HG02642 (cell line): ENCODE data around the gene TMEM74B.

Experiments
- ATAC-seq: cut with Tn5 transposase; IDR thresholded peaks from one replicate; pipeline ENCODE4 v1.9.1; 2021; ENCODE audit warnings: mild to moderate bottlenecking; ENCODE audit not compliant: unreplicated experiment, poor library complexity

TMEM74B gene

DNA sequence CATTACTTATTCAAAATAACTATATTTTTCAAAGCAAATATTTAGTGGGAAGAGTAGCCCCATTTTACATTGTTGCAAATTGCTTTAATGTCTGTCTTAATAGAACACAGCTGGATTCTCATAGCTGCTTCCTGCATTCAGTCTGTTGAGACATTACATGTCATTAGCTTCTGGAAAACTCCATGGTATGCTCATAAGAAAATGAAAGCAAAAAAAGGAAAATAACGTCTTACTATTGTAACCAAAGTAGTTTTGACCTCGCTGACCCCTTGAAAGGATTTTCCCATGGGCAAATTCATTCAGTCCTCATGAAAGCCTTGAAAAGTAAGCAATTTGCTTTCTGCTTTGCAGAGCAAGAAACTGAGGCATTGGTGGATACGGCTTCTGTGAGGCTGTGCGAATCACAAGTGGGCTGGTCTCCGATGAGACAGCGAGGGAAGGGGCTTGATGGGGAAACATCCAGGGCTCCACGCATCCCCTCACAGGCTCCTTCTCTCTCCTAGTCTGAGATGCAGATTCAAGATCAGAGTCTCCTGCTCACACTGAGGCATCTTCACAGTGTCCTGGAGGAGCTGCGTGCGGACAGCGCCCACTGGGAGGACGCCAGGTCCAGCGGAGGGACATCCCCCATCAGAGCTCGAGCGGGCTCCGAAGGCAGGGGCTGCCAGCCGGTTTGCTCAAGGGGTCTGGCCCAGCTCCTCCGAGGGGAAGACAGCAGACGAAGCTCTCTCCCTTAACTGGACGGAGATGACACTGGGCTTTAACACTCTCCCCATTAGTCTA, 21.8 kb upstream of the TMEM74B start:
- ATAC-seq: no peak

DNA sequence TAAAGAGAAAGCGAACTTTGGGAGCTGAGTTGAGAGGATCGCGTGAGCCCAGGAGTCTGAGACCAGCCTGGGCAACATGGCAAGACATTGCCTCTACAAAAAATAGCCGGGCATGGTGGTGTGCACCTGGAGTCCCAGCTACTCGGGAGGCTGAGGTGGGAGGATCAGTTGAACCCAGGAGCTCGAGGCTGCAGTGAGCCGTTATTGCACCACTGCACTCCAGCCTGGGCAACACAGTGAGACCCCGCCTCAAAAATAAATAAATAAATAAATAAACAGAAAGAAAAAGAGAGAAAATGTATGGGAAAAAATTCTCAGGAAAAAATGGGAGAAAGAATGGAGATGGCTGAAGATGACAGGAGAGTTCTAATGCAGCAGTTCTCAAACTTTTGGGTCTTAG, 21.0 kb upstream of the TMEM74B start:
- ATAC-seq: no peak

DNA sequence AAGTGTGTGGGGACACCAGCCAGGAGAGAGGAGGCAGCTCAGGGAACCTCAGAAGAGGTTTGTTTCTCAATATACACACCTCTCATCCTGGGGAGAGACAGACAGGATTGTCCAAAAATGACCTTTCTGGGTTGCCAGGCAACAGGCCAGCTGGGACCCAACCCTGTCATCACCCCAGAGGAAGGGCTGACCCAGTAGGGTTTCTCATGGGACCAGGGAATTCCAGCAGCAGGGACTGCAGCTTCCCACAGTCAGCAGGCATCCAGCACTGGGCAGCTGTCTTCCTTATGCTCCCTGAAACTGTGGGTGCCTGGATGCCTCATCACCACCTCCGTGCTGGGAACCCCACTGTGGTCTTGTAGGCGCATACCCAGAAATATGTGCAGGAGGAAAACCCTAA, 19.8 kb upstream of the TMEM74B start:
- no peak for ATAC-seq

DNA sequence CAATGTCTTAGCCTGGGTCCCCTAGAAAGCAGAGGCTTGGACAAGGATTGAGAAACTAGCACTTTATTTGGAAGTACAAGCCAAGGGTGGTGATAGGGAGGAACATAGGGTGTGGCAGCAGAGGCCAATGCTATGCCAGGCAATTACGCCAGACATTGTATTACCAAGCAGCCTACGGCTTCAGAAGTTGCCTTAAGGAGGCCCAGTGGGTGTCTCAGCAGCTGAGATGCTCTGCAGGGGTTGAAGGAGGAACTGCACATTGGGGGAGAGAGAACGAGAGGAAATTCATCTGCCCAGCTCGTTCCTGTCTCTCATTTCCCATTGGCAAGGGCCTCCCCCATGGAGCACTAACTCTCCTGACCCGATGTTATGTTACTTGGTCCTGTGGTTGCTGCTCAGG, 19.3 kb upstream of the TMEM74B start:
- ATAC-seq: no peak

DNA sequence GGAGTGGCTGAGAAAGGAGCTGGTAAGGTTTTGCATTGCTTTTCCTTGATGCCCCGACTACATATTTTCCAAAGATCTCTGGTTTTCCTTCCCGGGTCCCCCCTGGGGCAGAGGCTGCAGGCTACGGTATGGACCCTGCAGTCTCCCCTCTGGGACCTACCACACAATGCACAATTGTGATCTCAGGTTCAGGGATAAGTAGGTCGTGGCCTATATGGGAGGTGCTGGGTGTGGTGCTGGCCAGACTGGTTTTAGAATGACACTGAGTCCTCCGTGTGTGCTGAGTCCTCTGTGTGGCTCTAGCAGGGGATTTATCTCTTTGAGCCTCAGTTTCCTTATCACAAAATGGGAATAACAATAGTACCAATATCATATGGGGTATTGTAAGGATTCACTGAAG, 18.8 kb upstream of the TMEM74B start:
- ATAC-seq: no peak

DNA sequence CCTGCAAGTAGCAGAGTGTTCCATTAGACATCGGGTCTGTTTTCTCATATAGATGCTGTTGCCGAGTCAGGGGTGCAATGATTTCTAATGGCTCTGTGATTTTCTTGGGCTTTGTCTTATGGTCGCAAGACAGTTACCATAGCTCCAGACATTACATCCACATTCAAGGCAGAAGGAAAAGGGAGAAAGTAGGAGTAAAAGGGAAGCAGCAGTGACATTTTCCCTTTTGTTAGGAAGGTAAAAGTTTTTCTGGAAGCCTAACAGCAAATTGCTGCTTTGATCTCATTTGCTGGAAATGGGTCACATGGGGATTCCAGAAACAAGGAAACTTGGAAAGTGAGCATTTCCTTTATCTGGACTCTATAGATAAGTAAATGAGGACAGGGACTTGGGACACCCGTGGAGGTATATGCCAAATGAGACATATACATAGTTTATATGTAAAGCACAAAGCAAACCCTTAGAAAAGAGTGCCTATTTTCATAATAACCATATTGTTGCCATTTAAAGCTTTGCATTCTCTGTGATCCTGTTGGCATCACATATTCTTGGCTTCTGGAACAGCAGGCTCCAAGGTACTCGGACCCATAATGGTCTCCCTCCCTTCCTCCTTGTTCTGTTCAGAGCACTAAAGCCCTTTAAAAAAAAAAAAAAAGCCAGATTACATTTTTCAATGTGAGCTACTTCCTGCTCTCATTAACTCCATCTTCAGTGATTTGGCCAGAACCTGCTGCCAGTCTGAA, 18.2 kb upstream of the TMEM74B start, which contains the start of gene C20orf202:
Gene C20orf202 (plus strand): TSS at position 693 of the 743 bp plus-strand sequence. CDS start 132 bp downstream, outside the sequence.
- ATAC-seq: no peak

DNA sequence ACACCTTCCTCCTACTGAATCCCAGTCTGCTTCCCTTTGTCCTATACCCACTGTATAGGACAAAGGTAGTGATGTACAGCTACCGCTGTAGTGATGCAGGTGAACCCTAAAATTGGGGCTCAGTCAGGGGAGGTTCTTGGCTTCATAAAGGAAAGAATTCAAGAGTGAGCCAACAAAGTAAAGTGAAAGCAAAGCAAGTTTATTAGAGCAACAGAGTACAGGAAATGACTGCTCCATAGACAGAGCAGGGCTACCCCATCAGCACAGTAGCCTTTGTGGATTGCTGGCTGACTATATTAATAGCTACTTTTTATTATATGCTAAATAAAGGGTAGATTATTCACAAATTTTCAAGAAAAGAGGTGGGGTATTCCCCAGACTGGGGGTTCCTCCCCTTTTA, 15.2 kb upstream of the TMEM74B start:
- no peak for ATAC-seq

DNA sequence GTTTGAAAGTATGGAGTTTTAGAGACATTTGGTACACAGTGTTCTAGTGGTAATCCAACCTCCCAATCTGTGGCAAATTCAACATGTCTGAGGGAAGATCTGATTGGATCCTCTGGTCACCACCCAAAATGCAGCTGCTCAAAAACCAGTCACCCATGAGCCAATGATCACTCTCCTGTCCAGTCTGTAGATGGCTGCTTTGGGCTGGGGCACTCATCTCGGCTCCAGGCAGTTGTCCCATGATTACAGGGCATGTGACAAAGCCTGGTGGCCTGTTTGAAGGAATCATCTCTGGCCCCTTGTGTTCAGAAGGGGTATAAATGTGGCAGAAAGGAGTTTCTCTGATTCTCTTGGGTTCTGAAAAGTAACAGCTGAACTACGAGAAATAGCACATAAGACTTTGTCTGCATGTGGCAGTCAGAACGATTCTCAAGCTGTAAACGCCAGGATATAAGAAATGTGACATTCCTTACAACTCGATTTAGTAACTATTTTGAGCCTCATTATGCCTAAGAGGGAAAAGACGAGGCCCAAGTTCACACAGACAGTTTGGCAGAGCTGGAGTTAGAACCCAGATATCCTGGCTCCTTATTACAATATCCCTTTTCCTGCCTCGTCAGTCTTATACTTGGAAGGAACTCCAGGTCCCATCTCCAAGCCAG, 14.6 kb upstream of the TMEM74B start:
- no peak for ATAC-seq

DNA sequence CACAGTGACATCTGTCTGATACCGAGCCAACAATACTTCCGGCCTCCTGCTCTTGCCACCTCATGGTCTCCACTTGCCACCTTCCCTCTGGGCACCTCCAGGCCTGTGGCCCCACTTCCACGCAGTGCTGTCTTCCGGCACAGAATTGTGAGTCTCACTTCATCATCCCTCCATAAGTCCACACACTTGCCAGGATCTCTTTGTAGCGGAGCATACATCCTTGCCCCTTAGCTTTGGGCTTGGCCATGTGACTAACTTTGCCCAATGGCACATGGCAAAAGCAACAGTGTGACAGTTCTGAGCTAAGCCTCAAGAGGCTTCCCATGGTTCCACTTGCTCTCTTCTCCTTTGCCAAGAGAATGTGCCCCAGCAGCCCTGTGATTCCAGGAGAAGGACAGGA, 14.0 kb upstream of the TMEM74B start:
- ATAC-seq: no peak

DNA sequence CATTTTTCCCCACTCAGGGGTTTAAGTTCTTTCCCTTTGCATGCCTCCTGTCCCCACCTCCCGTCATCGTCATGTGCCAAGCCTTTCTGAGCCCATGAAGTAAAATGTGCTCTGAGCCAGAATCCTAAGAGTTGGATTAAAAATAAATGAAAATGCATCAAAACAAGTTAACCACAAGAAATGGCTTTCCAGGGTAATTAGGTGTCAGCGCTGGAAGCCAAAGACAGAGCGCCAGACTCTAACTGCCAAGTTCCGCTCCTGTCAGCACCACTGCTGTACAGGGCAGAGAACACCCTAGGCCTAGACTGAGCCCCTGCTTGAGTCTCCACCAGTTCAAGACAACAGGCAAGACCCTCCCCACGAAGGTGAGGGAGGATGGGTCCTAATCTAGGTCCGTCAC, 13.0 kb upstream of the TMEM74B start:
- ATAC-seq: no peak

DNA sequence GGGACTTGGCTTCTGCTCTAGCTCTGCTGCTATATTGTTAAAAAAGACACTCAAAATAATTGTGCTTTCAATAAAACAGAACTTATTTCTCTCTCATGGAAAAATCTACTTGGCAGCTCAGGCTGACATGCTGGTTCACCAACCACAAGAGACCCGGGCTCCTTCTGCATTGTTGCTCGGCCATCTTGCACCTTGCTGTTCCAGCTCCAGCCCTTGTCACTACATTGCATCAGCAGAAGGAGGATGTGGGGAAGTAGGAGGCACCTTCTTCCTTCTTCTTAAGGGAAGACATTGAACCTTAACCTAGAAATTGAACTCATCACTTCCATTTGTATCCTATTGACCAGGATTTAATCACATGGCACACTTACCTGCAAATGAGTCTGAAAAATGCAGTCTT, 11.9 kb upstream of the TMEM74B start:
- ATAC-seq: no peak

DNA sequence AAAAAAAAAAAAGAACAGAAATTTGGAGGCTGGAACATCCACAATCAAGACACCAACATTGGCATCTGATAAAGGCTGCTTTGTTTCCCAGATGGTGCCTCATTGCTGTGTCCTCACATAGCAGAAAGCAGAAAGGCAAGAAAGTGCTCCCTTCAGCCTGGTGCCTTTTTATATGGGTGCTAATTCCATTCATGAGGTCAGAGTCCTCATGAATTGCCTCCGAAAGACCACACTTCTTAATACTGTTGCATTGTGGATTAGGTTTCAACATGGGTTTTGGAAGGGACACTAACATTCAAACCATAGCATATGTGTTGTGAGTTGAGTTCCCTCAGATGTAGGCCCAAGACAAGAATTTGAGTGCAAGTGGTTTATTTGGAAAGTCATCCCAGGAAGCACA, 10.4 kb upstream of the TMEM74B start:
- ATAC-seq: no peak

DNA sequence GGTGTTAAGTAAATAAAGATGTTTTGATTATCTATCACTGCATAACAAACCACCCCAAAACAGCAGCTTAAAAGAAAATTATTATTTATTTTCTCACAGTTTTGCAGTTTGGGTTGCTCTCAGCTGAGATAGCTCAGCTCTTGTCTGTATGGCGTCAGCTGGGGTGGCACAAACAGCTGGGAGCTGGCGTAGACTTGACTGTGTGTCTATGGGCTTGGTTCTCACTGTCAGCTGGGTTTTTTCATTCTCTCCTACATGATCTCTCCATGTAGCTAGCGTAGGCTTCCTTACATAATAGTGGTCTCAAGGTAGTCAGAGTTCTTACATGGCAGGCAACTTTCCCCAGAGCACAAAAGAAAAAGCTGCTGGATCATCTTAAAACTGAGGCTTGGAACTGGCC, 6.5 kb upstream of the TMEM74B start:
- ATAC-seq: no peak

DNA sequence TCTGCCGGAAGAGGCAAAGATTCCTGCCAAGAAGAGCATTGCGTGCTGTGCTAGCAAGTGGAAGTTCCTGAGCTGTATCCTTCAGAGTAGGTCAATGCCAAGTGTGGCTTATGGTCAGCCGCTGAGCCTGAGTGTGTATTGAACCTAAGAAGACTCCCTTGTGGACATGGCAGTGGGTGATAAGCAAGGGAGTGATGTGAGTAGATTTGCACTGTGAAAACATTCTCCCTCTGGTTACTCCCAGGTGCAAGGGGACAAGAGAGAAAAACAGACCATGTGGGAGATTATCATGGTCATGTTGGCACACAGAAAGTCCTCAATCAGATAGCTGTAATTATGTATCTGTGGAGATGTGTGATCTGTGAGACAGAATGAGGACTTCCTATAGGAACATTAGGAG, 6.1 kb upstream of the TMEM74B start:
- no peak for ATAC-seq

DNA sequence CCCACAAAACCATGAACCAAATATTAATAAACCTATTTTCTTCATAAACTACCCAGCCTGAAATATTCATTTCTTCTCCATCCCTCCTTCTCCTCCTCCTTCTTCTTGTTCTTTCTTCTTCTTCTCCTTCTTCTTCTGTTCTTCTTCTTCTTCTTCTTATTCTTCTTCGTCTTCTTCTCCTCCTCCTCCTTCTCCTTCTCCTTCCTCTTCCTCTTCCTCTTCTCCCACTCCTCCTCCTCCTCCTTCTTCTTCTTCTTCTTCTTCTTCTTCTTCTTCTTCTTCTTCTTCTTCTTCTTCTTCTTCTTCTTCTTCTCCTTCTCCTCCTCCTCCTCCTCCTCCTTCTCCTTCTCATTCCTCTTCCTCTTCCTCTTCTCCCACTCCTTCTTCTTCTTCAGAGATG, 5.0 kb upstream of the TMEM74B start:
- ATAC-seq: no peak

DNA sequence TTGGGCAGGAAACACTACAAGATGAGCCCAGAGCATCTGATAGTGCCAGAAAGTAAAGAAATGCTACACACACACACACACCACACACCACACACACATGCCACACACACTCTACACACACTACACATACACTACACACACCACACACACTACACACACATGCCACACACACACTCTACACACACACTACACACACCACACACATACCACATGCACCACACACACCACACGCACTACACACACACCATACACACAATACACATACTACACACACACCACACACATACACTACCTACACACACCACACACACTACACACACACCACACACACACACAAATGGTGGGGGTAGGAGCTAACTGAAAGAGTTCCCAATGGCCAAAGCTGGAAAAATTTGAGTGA, 3.6 kb upstream of the TMEM74B start:
- no peak for ATAC-seq

DNA sequence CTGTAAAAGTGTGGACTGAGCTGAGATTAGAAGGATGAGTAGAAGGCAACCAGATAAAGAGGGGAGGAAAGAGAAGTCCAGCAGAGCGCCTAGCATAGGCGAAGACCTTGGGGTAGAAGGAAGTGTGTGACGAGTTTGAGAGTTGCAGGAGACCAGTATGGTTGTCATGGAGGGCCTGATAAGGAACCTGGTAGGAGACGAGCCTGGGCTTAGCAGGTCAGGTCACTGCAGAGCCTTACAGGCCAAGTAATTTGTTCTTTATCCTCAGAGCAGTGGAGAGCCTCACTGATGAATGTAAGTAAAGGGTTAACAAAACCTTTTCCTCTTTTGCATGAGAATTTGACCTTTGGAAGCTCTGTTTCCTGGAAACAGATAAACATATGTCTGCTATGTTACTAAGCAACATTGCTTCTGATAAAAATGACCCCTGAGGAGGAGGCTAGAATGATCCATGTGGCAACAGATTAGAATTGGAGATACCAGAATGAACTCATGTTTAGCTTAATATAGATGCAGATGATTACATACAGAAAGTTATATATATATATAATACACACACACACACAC, 2.9 kb upstream of the TMEM74B start:
- ATAC-seq: no peak

DNA sequence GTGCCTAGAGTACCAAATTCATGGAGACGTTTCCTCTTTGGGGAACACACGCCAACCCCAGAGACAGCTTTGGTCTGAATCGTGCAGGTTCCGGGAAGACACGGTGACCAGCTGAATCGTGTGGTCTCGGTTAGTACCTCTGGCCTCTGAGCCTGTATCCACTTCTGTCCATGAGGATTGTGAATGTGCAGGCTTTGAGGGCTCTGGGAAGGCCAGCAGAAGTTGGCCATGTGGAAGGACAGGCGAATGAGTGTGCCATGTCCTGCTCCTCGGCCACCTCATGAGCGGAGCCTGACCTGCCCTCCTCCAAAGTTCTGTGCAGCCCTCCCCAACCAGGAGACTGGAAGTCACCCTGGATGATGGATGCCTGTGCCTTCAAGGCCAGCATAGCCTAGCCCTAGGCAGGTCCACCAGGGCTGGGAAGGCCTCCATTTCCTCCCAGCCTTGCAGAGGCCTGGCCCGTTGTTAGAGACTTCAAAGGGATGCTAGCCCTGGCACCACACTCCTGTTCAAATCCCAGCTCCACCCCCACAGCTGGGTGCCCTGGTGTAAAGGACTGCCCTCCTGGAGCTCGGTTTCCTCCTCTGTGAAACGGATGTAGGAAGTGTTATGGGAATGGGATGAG, 1.7 kb upstream of the TMEM74B start:
- no peak for ATAC-seq

DNA sequence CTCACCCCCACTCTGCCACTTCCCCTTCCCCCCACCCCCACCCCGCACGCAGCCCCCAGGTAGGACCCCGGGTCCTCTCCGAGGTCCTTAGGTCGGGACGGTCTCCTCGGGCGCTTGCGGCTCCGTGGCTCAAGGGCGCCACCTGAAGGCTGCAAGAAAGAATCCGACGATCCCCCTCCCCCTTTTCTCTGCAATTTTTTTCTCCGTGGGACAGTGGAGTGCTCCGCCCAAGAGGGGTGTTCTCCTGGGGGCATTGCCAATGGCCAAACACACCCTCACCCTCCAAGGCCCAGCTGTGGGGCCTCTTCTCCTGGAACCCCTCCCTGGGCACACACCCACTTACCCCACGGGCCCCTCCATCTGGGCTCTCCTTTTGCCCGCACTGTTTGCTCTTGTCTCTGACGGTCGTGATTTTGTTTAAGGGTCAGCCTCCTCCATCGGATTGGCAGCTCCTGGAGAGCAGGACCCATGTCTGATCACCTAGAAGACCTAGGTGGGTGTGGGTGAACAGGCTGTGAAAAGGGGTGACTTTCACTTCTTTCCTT, 1.1 kb upstream of the TMEM74B start:
- ATAC-seq: no peak

DNA sequence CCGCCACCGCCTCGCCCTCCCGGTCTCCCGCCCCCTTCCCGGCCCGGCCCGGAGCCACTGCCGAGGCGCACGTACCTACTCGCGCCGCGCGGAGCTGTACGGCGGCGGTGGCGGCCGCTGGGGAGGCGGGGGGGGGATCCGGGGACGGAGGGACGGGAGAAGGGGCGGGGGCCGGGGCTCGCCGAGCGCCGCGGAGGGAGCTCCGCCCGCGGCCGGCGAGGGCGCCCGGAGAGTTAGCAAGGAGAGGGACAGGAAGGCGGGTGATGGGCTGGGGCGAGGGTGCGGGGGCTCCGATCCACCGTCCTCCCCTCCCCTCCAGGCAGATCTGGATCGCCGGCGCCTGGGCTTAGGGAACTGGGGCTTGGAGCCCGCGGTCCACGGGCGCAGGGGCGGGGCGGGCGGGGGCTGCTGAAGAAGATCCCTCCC, 548 bp upstream of the TMEM74B start:
- no peak for ATAC-seq
